Pancreas (tissue), 10 donors: Measurements from ENCODE around the gene RERE. TPM values are rescaled to one million over a fixed set of nuclear protein-coding genes. Genes with fewer than 3 reads are reported as not detected.

Source experiments
- ATAC-seq, 4 donors: fragments of 200-7000 bp; cut with Tn5 transposase; one replicate each; pipeline versions ENCODE4 v1.8.0 to v1.9.1; 2020; ENCODE audit warnings: mild to moderate bottlenecking in 4 of 4, moderate library complexity in 4 of 4
- DNase-seq, 6 donors: peaks; one replicate each; pipeline ENCODE4 v3.0.0-alpha.2; 2020
- FAIRE-seq: peaks from 2 replicates; lab custom pipeline; 2012; peaks lifted over from hg19 to GRCh38; lab: Jason Lieb, UNC
- H3K27ac ChIP-seq, 4 donors: fragments of 200-600 bp; sonication (generic); 1 replicate in 3 of 4; 2 replicates in 1 of 4; pipeline versions ENCODE4 v1.5.0 to v1.8.0; 2020
- H3K27me3 ChIP-seq, 4 donors: fragments of 200-600 bp; one replicate each; pipeline ENCODE4 v1.8.0; 2021
- H3K36me3 ChIP-seq, 3 donors: fragments of 200-600 bp; sonication (generic) in 1 of 3; one replicate each; pipeline versions ENCODE4 v1.5.0 to v1.8.0; 2020 to 2021
- H3K4me1 ChIP-seq, 3 donors: fragments of 200-600 bp; one replicate each; pipeline ENCODE4 v1.8.0; 2021
- H3K4me3 ChIP-seq, 4 donors: fragments of 200-600 bp; sonication (generic) in 2 of 4; one replicate each; pipeline versions ENCODE4 v1.5.0 to v1.8.0; 2020 to 2021
- H3K9me3 ChIP-seq, 4 donors: fragments of 200-600 bp; one replicate each; pipeline ENCODE4 v1.8.0; 2021
- WGBS, 2 donors: extraction: QIAGEN DNeasy Blood & Tissue Kit; methylation state at CpG; one replicate each; pipeline ENCODE4 v1.1.7; 2013; 5-methylcytosine and 5-hydroxymethylcytosine counted together
- intact Hi-C, 3 donors: fragments of 100-400 bp; cut with DNase I; formaldehyde crosslinking; loops; one replicate each; pipeline versions ENCODE4 v1.11.1 to v1.14.2; 2022
- polyA plus RNA-seq, 2 donors: library from polyadenylated mRNA; stranded (reverse); fragments of 200-250 nt; gene quantifications; one replicate each; pipeline ENCODE4 v1.2.3, GENCODE V29; 2013
- total RNA-seq, 6 donors: library from RNA; stranded (reverse); fragmentation: NEBNext Ultra II Directional in 4 of 6; extraction: Animal tissue kit (Norgen Biotek cat#: 25700) in 4 of 6; gene quantifications; one replicate each; pipeline versions ENCODE4 v1.2.1 to v1.2.4, GENCODE V29; 2021 to 2023
- TF ChIP-seq, protein P1 (sequence below), 4 donors: fragments of 200-600 bp; sonication (generic) in 3 of 4; IDR thresholded peaks; one replicate each; pipeline versions ENCODE4 v1.5.0 to v1.8.0; 2021; ENCODE audit warnings: antibody characterized with exemption in 4 of 4
- donor health status: healthy with polysubstance abuse.
- donor health status: DM: no; HTN: no; CAD: no; lungs with moderate emphysema.
- donor health status: DM: no; HTN: no; CAD: no.
- donor health status: control.
- donor health status: control.
- donor health status: Bipolar disorder and iron deficiency.
- donor health status: DM: yes; HTN: yes; CAD: no.
- donor health status: DM: no; HTN: no; CAD: no.
- donor health status: DM: no; HTN: no; CAD: no.
- donor health status: DM: yes; HTN: yes; CAD: no.

RERE gene
- total and polyA plus RNA-seq, 8 donors: 27.0 to 76.7 (median 50.7) TPM

DNA sequence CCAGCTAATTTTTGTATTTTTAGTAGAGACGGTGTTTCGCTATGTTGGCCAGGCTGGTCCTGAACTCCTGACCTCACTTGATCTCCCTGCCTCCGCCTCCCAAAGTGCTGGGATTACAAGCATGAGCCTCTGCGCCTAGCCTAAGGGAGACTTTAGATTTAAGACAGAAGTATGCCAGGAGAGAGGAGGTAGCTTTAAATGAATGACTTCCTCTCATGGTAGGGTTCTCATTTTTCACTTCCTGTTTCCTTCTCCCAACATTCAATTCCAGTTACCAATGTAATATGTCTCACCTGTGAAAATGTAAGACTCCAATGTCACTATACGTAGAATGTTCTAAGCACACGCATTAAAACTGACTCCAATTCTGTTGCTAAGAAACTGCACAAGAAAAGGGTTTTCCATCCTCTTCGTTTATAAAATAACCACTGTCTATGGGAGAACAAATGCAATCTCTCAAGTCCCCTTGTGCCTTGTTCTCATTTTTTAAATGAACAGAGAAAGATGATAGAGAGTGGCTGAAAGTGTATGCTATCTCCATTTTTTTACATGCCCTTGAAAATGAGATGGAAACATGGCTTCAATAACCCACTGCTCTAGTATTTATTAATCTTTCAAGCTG is 359.6 kb downstream of the RERE start:
- Histone ChIP-seq H3K4me1 (peaks cover 6 to 18% (median 11%) of the 10 kb centered on the region in 3 donors), H3K27me3 (no peaks in the 10 kb centered on the region), H3K36me3 (no peaks in the 10 kb centered on the region), H3K27ac (no peak overlapping the region), H3K9me3 (no peaks in the 10 kb centered on the region), H3K4me3 (no peak overlapping the region)
- intact Hi-C loops: no loop called here
- no peak for ATAC-seq
- no peak for FAIRE-seq
- 89 to 91% methylated on average over 7 of the region's 7 CpGs for WGBS, 2 donors
- no peak for DNase-seq
- TF ChIP-seq, protein P1, sequence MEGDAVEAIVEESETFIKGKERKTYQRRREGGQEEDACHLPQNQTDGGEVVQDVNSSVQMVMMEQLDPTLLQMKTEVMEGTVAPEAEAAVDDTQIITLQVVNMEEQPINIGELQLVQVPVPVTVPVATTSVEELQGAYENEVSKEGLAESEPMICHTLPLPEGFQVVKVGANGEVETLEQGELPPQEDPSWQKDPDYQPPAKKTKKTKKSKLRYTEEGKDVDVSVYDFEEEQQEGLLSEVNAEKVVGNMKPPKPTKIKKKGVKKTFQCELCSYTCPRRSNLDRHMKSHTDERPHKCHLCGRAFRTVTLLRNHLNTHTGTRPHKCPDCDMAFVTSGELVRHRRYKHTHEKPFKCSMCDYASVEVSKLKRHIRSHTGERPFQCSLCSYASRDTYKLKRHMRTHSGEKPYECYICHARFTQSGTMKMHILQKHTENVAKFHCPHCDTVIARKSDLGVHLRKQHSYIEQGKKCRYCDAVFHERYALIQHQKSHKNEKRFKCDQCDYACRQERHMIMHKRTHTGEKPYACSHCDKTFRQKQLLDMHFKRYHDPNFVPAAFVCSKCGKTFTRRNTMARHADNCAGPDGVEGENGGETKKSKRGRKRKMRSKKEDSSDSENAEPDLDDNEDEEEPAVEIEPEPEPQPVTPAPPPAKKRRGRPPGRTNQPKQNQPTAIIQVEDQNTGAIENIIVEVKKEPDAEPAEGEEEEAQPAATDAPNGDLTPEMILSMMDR (IDR thresholded peaks at IDR 0.05): no peak

DNA sequence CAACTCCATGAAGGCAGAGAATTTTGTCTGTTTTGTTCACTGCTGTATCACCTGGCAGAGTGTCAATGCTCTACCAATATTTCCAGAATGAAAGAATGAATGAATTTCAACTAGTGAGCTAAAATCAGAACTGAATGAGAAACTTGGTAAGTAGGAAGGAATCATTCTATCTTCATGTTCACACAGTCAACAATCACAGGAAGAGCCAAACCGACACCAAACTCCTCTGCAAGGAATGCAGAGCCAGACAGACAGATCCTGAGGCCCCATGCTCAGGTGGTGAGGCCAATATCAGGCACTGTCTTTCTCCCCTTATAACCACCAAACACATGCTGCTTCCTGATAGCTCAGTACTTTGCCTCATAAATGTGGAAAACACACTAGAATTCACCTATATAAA is 360.4 kb downstream of the RERE start:
- TF ChIP-seq, protein P1 (IDR thresholded peaks at IDR 0.05): no peak
- WGBS, 2 donors: 76 to 89% methylated on average over 1 of the region's 1 CpG
- no peak for ATAC-seq
- H3K27ac ChIP-seq: no peak overlapping the region
- peaks cover 0 to 13% (median 8%) of the 10 kb centered on the region in 3 donors for H3K4me1 ChIP-seq
- no peak for DNase-seq
- FAIRE-seq: no peak
- no peaks in the 10 kb centered on the region for H3K36me3 ChIP-seq
- intact Hi-C loops: no loop called here
- H3K4me3 ChIP-seq: no peak overlapping the region
- H3K9me3 ChIP-seq: no peaks in the 10 kb centered on the region
- no peaks in the 10 kb centered on the region for H3K27me3 ChIP-seq

DNA sequence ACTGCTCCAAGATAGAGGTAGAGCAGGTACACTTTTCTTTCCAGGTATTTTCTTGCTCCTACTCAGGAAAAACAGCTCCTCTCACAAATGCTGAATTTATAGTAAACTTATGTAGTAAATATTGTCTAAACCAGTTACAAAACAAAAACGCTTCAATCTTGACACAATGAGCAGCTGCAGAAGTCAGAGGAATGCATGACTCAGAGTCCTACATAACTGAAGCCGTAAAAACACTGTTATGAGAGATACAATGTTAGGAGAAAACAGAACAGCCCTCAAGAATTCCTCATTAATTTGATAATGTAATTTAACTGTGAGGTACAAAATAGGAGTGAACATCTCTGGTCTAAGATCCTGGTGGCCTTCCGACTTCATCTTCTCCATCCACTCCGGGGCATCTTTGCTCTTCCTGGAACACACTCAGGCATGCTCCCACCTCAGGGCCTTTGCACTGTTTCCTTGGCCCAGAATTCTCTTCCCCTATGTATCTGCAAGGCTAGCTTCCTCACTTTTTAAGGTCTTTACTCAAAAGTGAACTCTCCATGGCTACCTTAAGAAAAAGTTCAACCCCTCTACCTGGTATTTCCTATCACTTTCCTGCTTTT is 361.0 kb downstream of the RERE start:
- no peaks in the 10 kb centered on the region for H3K36me3 ChIP-seq
- peak in 3 of 4 donors; percentile 58 to 71 (median 60) for ATAC-seq
- peak overlapping the region in 2 of 4 donors; percentile 20 to 38 for H3K27ac ChIP-seq
- WGBS, 2 donors: 60 to 68% methylated on average over 4 of the region's 4 CpGs
- intact Hi-C loops: no loop called here
- H3K9me3 ChIP-seq: no peaks in the 10 kb centered on the region
- FAIRE-seq: no peak
- peaks cover 0 to 13% (median 8%) of the 10 kb centered on the region in 3 donors for H3K4me1 ChIP-seq
- DNase-seq: no peak
- TF ChIP-seq, protein P1 (IDR thresholded peaks at IDR 0.05): no peak
- no peak overlapping the region for H3K4me3 ChIP-seq
- H3K27me3 ChIP-seq: no peaks in the 10 kb centered on the region

DNA sequence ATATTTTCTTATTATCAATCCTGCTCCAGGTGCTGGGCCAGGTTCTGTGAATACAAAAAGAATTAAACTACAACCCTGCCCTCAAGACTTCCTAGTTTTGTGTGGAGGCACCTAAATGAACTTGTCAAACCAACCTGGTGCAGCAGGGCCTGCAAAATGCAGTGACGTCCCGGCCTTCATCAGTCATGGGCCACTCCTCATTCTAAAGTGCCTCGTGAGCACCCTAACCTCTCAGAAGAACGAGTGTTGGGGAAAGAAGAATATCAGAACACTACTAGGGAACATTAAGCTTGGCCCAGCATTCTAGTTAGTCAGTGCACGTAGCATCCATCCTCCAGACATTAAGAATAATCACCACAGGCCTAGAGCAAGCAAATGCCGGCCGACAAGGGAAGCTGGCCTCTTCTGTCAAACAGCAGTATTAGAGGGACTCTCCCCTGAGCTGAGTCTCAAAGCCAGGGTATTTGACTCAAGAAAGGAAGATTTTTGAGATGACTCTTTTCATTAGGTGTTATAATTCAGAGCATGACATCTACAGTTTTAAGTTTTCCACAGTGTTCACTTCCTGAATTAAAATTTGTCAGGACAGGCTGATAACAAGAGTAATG is 361.6 kb downstream of the RERE start:
- intact Hi-C loops: no loop called here
- TF ChIP-seq, protein P1 (IDR thresholded peaks at IDR 0.05): no peak
- Histone ChIP-seq H3K4me1 (peaks cover 0 to 7% (median 4%) of the 10 kb centered on the region in 3 donors), H3K27ac (peak overlapping the region in 2 of 4 donors; percentile 6 to 20), H3K4me3 (no peak overlapping the region), H3K27me3 (no peaks in the 10 kb centered on the region), H3K9me3 (no peaks in the 10 kb centered on the region), H3K36me3 (no peaks in the 10 kb centered on the region)
- ATAC-seq: peak in 3 of 4 donors; percentile 29 to 39 (median 37)
- 66 to 68% methylated on average over 7 of the region's 7 CpGs for WGBS, 2 donors
- FAIRE-seq: no peak
- no peak for DNase-seq
